DMS53 treated with DMSO at 0.1 percent for 48 hours (cell line): ENCODE results near the gene DNAJC12.
"Not testable (repeated sequence)": the region's sequence is repeated elsewhere in the genome, so short reads cannot be mapped to it uniquely, and the experiment has no call there.

Experiments used
- DNase-seq: peaks from one replicate; lab custom pipeline; 2025; ENCODE audit not compliant: unreplicated experiment; lab: John Stamatoyannopoulos, UW

Gene DNAJC12

GRCh38 chr10:67837541-67838314 lies at the start of gene DNAJC12:
DNAJC12 (minus strand) TSS chr10:67838188; CDS start chr10:67838011, 177 bp downstream.
- DNase-seq = peak; percentile 91

GRCh38 chr10:67884842-67885670 lies 47.1 kb upstream of the DNAJC12 start:
- DNase-seq = peak; percentile 72

GRCh38 chr10:67884313-67884841 lies 46.4 kb upstream of the DNAJC12 start, which contains the start of gene SIRT1:
SIRT1 (plus strand) TSS chr10:67884656; CDS start chr10:67884722, 66 bp downstream.
- peak; percentile 90 for DNase-seq

GRCh38 chr10:67883710-67884312 lies 45.8 kb upstream of the DNAJC12 start:
- DNase-seq = no peak

- no peak for DNase-seq
Observed at GRCh38 chr10:67878133-67878532, 40.1 kb upstream of the DNAJC12 start.

GRCh38 chr10:67877421-67877820 lies 39.4 kb upstream of the DNAJC12 start:
- not testable (repeated sequence) for DNase-seq

GRCh38 chr10:67875340-67876238 lies 37.6 kb upstream of the DNAJC12 start:
- DNase-seq = no peak

GRCh38 chr10:67869996-67870395 lies 32.0 kb upstream of the DNAJC12 start:
- DNase-seq = no peak

- DNase-seq = no peak
Observed at GRCh38 chr10:67868132-67868531, 30.1 kb upstream of the DNAJC12 start.

GRCh38 chr10:67864607-67865371 lies 26.8 kb upstream of the DNAJC12 start:
- no peak for DNase-seq

GRCh38 chr10:67863094-67863493 lies 25.1 kb upstream of the DNAJC12 start:
- no peak for DNase-seq

GRCh38 chr10:67861750-67862432 lies 23.9 kb upstream of the DNAJC12 start:
- no peak for DNase-seq

GRCh38 chr10:67858971-67859370 lies 21.0 kb upstream of the DNAJC12 start:
- DNase-seq = no peak

- no peak for DNase-seq
Observed at GRCh38 chr10:67853512-67853911, 15.5 kb upstream of the DNAJC12 start.

- no peak for DNase-seq
Observed at GRCh38 chr10:67852761-67853160, 14.8 kb upstream of the DNAJC12 start.

- DNase-seq = no peak
Observed at GRCh38 chr10:67851186-67851585, 13.2 kb upstream of the DNAJC12 start.

GRCh38 chr10:67849331-67850011 lies 11.5 kb upstream of the DNAJC12 start:
- peak; percentile 87 for DNase-seq

- no peak for DNase-seq
Observed at GRCh38 chr10:67843284-67843683, 5.3 kb upstream of the DNAJC12 start.
